Body of pancreas (tissue), 4 donors: ENCODE results near the gene MAGI1. TPM values are rescaled to one million over a fixed set of nuclear protein-coding genes. Genes with fewer than 3 reads are reported as not detected.

ENCODE experiments used
- ATAC-seq: fragments of 150-250 bp; one replicate; pipeline ENCODE4 v1.9.1; 2016
- DNase-seq, 4 donors: peaks; one replicate each; pipeline ENCODE4 v3.0.0-alpha.2; 2019
- H3K27ac ChIP-seq, 4 donors: fragments of 200-600 bp; sonication (generic); 1 replicate in 3 of 4; 2 replicates in 1 of 4; pipeline versions ENCODE4 v1.5.1 to v1.6.1; 2016 to 2019; ENCODE audit warnings: mild to moderate bottlenecking in 1 of 4, mixed read lengths in 1 of 4, moderate library complexity in 1 of 4
- H3K27me3 ChIP-seq, 2 donors: fragments of 200-600 bp; sonication (generic); one replicate each; pipeline ENCODE4 v1.6.0; 2016; ENCODE audit warnings: mild to moderate bottlenecking in 1 of 2
- H3K36me3 ChIP-seq, 2 donors: fragments of 200-600 bp; sonication (generic); replicated peaks in 1 of 2; 2 replicates each; pipeline ENCODE4 v1.5.1; 2016; ENCODE audit warnings: low read depth in 2 of 2; ENCODE audit not compliant: insufficient read depth in 1 of 2
- H3K4me1 ChIP-seq: fragments of 200-600 bp; sonication (generic); one replicate; pipeline ENCODE4 v1.6.0; 2016
- H3K4me3 ChIP-seq, 2 donors: fragments of 200-600 bp; sonication (generic); 1 replicate in 1 of 2; 2 replicates in 1 of 2; pipeline ENCODE4 v1.5.1; 2016 to 2019
- H3K9me3 ChIP-seq, 3 donors: fragments of 200-600 bp; sonication (generic); 1 replicate in 2 of 3; 2 replicates in 1 of 3; pipeline ENCODE4 v1.5.1; 2016
- POLR2A ChIP-seq, 3 donors: fragments of 450-650 bp; IDR thresholded peaks; one replicate each; pipeline ENCODE4 v1.6.1; 2016; ENCODE audit warnings: antibody characterized with exemption in 3 of 3, mild to moderate bottlenecking in 2 of 3
- WGBS, 2 donors: methylation state at CpG; one replicate each; pipeline ENCODE4 v1.1.5; 2017; 5-methylcytosine and 5-hydroxymethylcytosine counted together
- intact Hi-C: fragments of 100-400 bp; cut with DNase I; formaldehyde crosslinking; loops from one replicate; pipeline ENCODE4 v1.15.1; 2023
- total RNA-seq, 2 donors: library from RNA; depleted of rRNA; stranded (reverse); fragments of >200 nt; gene quantifications; one replicate each; pipeline ENCODE4 v1.1.0, GENCODE V29; 2016
- TF ChIP-seq, protein P1 (sequence below), 7 experiments: fragments of 450-650 bp in 4 of 7; fragments of 200-600 bp in 3 of 7; sonication (generic) in 3 of 7; IDR thresholded peaks; one replicate each; pipeline ENCODE4 v1.5.1; 2016 to 2019; ENCODE audit warnings: antibody characterized with exemption in 7 of 7

MAGI1 gene
- total RNA-seq, 2 donors from 2014 or later, result 44.2 to 63.6 TPM

DNA sequence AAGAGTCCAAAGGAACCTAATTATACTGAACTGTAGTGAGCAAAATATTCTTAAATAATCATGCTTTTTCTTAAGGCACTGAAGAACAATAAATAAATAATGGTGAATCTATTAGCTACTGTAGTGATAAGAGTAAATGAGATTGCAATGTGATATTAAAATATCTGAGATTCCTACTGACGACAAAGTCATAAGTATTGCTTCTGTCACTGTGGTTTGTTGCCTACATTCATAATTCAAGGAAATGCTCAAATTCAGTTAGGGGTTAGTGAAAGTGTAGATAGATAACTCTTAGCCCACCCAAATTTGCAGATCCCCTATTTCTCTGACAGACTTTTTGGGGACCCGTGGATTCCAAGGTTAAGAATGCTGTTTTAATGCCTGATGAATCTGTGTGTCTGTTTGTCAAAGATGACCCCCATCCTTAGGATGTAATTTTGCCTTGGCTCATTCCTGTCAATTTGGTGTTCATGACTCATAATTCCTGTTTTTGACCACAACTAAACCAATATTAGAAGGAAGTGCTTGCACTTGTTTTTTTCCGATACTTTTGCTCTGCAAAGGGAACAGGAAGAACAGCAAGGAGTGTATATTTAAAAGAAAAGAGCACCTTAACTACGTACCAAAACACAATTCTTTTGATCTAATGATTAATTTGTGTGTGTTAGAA lies 86.7 kb downstream of the MAGI1 start:
- intact Hi-C loops, result no loop called here
- H3K27me3 ChIP-seq, result no peaks in the 10 kb centered on the region
- H3K4me1 ChIP-seq, result peaks cover 78% of the 10 kb centered on the region
- DNase-seq (no peak), ATAC-seq (no peak)
- TF ChIP-seq, protein P1, sequence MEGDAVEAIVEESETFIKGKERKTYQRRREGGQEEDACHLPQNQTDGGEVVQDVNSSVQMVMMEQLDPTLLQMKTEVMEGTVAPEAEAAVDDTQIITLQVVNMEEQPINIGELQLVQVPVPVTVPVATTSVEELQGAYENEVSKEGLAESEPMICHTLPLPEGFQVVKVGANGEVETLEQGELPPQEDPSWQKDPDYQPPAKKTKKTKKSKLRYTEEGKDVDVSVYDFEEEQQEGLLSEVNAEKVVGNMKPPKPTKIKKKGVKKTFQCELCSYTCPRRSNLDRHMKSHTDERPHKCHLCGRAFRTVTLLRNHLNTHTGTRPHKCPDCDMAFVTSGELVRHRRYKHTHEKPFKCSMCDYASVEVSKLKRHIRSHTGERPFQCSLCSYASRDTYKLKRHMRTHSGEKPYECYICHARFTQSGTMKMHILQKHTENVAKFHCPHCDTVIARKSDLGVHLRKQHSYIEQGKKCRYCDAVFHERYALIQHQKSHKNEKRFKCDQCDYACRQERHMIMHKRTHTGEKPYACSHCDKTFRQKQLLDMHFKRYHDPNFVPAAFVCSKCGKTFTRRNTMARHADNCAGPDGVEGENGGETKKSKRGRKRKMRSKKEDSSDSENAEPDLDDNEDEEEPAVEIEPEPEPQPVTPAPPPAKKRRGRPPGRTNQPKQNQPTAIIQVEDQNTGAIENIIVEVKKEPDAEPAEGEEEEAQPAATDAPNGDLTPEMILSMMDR (IDR thresholded peaks at IDR 0.05), result no peak
- TF ChIP-seq POLR2A (IDR thresholded peaks at IDR 0.05), result no peak
- peak overlapping the region; percentile 76 to 98 (median 91) for H3K27ac ChIP-seq
- H3K4me3 ChIP-seq, result no peak overlapping the region
- H3K36me3 ChIP-seq, result no peaks in the 10 kb centered on the region
- peaks cover 0 to 2% (median 0%) of the 10 kb centered on the region in 3 donors for H3K9me3 ChIP-seq
- 43 to 48% methylated on average over 4 of the region's 4 CpGs for WGBS, 2 donors

DNA sequence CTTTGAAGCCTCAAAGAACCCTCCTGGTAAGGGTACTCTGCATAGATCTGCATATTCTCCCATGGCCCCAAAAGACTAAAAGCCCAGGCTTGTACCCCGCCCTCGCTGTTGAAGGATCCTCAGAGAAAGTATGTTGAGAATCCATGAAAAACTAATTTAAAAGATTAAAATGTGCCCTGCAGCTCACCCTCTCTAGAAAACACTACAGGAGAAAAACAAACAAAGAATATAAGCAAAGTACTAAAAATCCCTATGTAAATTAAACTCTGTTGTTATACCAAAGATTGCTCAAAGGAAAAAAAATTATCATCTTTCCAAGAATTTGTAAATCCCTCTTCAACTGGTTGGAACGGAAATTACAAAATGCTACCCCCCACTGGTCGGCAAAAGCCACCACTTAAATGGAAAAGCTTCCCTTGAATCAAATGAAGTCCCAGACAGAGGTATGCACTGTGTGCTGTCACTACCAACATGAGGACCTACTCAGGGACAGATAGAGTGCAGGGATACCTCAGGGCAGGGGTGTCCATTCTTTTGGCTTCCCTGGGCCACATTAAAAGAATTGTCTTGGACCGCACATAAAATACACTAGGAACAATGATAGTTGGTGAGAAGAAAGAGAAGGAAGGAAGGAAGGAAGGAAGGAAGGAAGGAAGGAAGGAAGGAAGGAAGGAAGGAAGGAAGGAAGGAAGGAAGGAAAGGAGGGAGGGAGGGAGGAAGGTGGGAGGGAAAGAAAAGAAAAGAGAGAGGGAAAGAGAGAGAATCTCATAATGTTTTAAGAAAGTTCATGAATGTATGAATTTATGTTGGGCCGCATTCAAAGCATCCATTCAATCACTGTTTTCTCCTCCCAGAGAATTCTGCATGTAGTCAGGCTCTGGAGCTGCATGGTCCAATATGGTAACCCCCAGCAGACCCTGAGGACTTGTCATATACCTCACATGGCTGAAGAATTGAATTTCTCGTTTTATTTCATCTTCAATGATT lies 88.1 kb downstream of the MAGI1 start:
- no peak for ATAC-seq
- intact Hi-C loops, result no loop called here
- TF ChIP-seq, protein P1 (IDR thresholded peaks at IDR 0.05), result no peak
- TF ChIP-seq POLR2A (IDR thresholded peaks at IDR 0.05), result no peak
- H3K27ac ChIP-seq, result peak overlapping the region in 3 of 4 donors; percentile 46 to 94 (median 76)
- 84 to 86% methylated on average over 7 of the region's 7 CpGs for WGBS, 2 donors
- peaks cover 0 to 2% (median 0%) of the 10 kb centered on the region in 3 donors for H3K9me3 ChIP-seq
- no peak overlapping the region for H3K4me3 ChIP-seq
- H3K27me3 ChIP-seq, result no peaks in the 10 kb centered on the region
- no peaks in the 10 kb centered on the region for H3K36me3 ChIP-seq
- peaks cover 79% of the 10 kb centered on the region for H3K4me1 ChIP-seq
- no peak for DNase-seq

DNA sequence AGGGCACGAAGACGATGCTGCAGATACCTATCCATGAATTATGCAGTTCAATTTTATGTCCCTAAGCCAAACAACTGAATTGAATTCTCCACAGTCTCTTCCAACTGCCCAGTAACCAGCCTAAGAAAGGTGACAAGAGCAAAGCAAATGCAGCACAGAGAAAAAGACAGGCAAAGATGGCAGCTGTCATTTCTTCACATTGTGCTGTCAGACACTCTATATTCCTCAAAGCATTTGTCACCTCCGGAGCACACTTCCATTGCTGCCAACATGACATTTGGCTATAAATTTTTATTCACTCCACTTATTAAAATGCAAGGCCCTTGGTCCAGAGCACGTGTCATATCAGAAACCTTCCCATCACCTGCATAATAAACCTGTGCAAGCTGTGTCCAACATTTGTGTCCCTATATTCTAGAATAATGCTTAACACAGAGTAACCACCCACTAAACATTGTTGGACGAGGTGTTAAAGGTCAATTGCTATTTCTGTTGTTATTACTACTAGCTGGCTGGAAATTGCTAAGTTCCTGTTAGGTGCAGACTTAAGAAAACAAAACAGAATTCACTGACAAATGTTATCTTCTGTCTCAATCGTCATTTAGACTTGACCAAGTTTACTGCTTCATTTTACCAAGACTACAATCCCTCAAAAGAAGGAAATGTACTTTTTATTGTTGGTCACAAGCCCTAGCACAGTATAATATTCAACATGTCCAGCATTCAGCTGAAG lies 89.7 kb downstream of the MAGI1 start:
- intact Hi-C loops, result no loop called here
- DNase-seq, result no peak
- H3K27me3 ChIP-seq, result no peaks in the 10 kb centered on the region
- no peak for TF ChIP-seq POLR2A (IDR thresholded peaks at IDR 0.05)
- TF ChIP-seq, protein P1 (IDR thresholded peaks at IDR 0.05), result no peak
- H3K27ac ChIP-seq, result peak overlapping the region in 3 of 4 donors; percentile 46 to 94 (median 49)
- 49 to 54% methylated on average over 6 of the region's 6 CpGs for WGBS, 2 donors
- no peak for ATAC-seq
- H3K4me3 ChIP-seq, result no peak overlapping the region
- no peaks in the 10 kb centered on the region for H3K36me3 ChIP-seq
- H3K4me1 ChIP-seq, result peaks cover 66% of the 10 kb centered on the region
- H3K9me3 ChIP-seq, result peaks cover 0 to 2% (median 0%) of the 10 kb centered on the region in 3 donors

DNA sequence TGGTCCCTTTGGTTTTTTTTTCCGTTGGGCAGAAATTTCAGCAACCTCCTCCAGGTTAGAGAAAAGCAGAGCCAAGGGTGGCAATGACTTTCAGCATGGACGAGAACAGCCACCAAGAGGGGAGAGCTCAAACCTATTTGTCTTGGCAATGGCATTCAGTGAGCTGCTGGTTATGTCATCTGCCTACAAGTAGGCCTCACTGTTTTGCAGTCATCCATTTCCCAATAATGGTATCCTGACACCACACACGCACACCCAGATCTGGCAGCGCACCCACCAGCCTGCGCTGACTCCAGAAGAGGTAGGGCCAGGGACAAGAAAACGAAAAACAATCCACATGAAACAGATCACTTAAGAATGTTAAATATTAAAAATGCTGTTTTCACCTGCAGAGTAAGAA lies 92.3 kb downstream of the MAGI1 start:
- TF ChIP-seq POLR2A (IDR thresholded peaks at IDR 0.05), result no peak
- TF ChIP-seq, protein P1 (IDR thresholded peaks at IDR 0.05), result no peak
- peak overlapping the region; percentile 8 to 94 (median 49) for H3K27ac ChIP-seq
- peak in 1 of 4 donors; percentile 24 for DNase-seq

More for the DNA sequence above, 92.3 kb downstream of the MAGI1 start:
- intact Hi-C loops, result no loop called here
- Histone ChIP-seq H3K27me3 (no peaks in the 10 kb centered on the region), H3K9me3 (no peaks in the 10 kb centered on the region), H3K36me3 (no peaks in the 10 kb centered on the region), H3K4me3 (no peak overlapping the region), H3K4me1 (peaks cover 58% of the 10 kb centered on the region)
- peak; percentile 52 for ATAC-seq
- 65 to 73% methylated on average over 6 of the region's 6 CpGs for WGBS, 2 donors
